GM04503 (cell line): ENCODE data around the gene TMEM132C.

Experiments used
- DNase-seq: peaks from one replicate; pipeline ENCODE4 v3.0.0-alpha.2; 2012; ENCODE audit warnings: low read depth

Gene TMEM132C

GRCh38 chr12:128288357-128288756, 21.4 kb downstream of the TMEM132C start:
- no peak for DNase-seq

- no peak for DNase-seq
Observed at GRCh38 chr12:128288896-128289295, 21.9 kb downstream of the TMEM132C start.

GRCh38 chr12:128290938-128291337, 24.0 kb downstream of the TMEM132C start:
- no peak for DNase-seq

GRCh38 chr12:128298091-128298748, 31.2 kb downstream of the TMEM132C start:
- no peak for DNase-seq

GRCh38 chr12:128305336-128305892, 38.4 kb downstream of the TMEM132C start:
- no peak for DNase-seq

GRCh38 chr12:128307791-128308190, 40.8 kb downstream of the TMEM132C start:
- no peak for DNase-seq

GRCh38 chr12:128312661-128313060, 45.7 kb downstream of the TMEM132C start:
- no peak for DNase-seq

GRCh38 chr12:128313931-128314330, 47.0 kb downstream of the TMEM132C start:
- no peak for DNase-seq

- DNase-seq: no peak
Observed at GRCh38 chr12:128314611-128315010, 47.6 kb downstream of the TMEM132C start.

- DNase-seq: no peak
Observed at GRCh38 chr12:128316078-128316477, 49.1 kb downstream of the TMEM132C start.

- no peak for DNase-seq
Observed at GRCh38 chr12:128316973-128317526, 50.1 kb downstream of the TMEM132C start.

- no peak for DNase-seq
Observed at GRCh38 chr12:128318341-128318740, 51.4 kb downstream of the TMEM132C start.

GRCh38 chr12:128318946-128319345, 52.0 kb downstream of the TMEM132C start:
- DNase-seq: no peak

GRCh38 chr12:128322341-128322740, 55.4 kb downstream of the TMEM132C start:
- DNase-seq: no peak

GRCh38 chr12:128323145-128323920, 56.4 kb downstream of the TMEM132C start:
- no peak for DNase-seq

- no peak for DNase-seq
Observed at GRCh38 chr12:128325646-128326045, 58.7 kb downstream of the TMEM132C start.

- no peak for DNase-seq
Observed at GRCh38 chr12:128326406-128326805, 59.4 kb downstream of the TMEM132C start.

GRCh38 chr12:128328961-128329360, 62.0 kb downstream of the TMEM132C start:
- no peak for DNase-seq

- no peak for DNase-seq
Observed at GRCh38 chr12:128336204-128337070, 69.5 kb downstream of the TMEM132C start.

GRCh38 chr12:128337071-128337345, 70.0 kb downstream of the TMEM132C start:
- no peak for DNase-seq

- DNase-seq: no peak
Observed at GRCh38 chr12:128337431-128338170, 70.6 kb downstream of the TMEM132C start.
